Measurements from ENCODE around the gene DENND1B.

- no peak for TF ChIP-seq EZH2 (IDR thresholded peaks at IDR 0.05; ENCODE audit: insufficient read depth, poor library complexity, severe bottlenecking)
- no peak for TF ChIP-seq EZH2phosphoT487 (IDR thresholded peaks at IDR 0.05; ENCODE audit: insufficient read depth, low read depth)
These were observed 197.7 kb downstream of the DENND1B start for GRCh38 chr1:197577580-197577979.
